ENCODE data around the gene YBEY.

DNA sequence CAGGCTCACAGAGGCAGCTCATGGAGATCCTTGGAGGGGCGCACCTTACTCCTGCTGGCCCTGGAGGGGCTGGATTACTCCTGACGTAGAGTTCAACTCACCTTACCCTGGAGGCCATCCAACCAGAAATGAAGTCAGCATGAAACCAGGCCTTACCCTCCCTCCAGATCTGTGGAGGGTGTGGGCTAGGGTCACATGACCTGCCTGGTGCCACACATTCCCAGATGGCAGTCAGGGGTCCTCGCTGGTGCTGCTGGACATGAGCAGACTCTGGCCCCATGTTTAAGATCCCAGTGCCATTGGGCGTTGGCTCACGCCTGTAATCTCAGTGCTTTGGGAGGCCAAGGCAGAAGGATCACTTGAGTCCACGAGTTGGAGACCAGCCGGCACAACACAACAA lies 33.0 kb downstream of the YBEY start:
- TF ChIP-seq, protein P1, sequence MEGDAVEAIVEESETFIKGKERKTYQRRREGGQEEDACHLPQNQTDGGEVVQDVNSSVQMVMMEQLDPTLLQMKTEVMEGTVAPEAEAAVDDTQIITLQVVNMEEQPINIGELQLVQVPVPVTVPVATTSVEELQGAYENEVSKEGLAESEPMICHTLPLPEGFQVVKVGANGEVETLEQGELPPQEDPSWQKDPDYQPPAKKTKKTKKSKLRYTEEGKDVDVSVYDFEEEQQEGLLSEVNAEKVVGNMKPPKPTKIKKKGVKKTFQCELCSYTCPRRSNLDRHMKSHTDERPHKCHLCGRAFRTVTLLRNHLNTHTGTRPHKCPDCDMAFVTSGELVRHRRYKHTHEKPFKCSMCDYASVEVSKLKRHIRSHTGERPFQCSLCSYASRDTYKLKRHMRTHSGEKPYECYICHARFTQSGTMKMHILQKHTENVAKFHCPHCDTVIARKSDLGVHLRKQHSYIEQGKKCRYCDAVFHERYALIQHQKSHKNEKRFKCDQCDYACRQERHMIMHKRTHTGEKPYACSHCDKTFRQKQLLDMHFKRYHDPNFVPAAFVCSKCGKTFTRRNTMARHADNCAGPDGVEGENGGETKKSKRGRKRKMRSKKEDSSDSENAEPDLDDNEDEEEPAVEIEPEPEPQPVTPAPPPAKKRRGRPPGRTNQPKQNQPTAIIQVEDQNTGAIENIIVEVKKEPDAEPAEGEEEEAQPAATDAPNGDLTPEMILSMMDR (conservative IDR thresholded peaks at IDR 0.05; ENCODE audit: low read length): no peak
- TF ChIP-seq EZH2phosphoT487 (IDR thresholded peaks at IDR 0.05; ENCODE audit: borderline replicate concordance, low read depth, low read length): no peak
